Fibroblast of skin of right biceps (primary cell): ENCODE measurements around the gene MRPL54.

Experiments used
- DNase-seq: peaks from one replicate; pipeline ENCODE4 v3.0.0-alpha.2; 2013

MRPL54 gene

DNA sequence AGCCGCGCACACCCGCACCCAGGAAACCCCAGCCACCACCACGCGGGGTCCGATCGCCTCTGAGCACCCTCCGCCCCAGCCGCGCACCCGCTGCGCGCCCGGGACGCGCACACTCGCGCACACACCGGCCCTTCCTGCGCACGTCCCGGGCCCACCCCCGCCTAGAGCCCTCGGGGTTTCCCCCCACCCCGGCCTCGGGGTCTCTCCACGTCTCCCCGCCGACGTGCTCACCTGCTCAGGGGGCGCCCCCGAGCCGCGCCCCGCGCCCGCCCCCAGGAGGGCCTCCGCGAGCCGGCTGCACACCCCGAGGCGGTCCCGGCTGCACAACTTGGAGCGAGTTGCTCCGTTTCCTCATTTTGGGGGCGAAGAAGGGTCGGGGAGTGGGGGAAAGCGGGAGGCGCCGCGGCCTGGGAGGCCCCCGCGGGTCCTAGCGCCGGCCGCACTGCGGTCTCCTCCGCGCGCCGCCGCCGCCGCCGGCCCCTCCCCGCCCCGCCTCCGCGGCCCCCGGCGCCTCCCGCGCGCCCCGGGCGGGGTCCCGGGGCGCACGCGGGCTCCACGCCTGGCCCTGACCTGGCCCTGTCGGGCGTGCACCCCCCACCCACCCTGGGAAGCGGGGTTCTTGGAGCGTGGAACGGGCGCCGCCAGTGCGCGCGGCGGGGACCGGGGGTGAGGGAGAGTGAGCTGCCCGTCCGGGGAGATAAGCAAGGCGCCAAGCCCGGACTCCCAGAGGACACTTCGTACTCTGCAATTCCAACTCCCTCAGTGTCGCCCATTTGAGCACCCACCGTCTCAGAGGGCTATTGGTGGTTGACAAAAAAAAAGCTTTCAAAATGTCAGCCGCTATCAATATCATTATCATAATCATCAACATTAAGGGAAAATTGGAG, 23.7 kb downstream of the MRPL54 start, which contains the start of gene MATK:
Gene MATK (minus strand): TSS at position 444 of the 887 bp plus-strand sequence. CDS start 1,246 bp downstream, outside the sequence.
- DNase-seq = no peak

DNA sequence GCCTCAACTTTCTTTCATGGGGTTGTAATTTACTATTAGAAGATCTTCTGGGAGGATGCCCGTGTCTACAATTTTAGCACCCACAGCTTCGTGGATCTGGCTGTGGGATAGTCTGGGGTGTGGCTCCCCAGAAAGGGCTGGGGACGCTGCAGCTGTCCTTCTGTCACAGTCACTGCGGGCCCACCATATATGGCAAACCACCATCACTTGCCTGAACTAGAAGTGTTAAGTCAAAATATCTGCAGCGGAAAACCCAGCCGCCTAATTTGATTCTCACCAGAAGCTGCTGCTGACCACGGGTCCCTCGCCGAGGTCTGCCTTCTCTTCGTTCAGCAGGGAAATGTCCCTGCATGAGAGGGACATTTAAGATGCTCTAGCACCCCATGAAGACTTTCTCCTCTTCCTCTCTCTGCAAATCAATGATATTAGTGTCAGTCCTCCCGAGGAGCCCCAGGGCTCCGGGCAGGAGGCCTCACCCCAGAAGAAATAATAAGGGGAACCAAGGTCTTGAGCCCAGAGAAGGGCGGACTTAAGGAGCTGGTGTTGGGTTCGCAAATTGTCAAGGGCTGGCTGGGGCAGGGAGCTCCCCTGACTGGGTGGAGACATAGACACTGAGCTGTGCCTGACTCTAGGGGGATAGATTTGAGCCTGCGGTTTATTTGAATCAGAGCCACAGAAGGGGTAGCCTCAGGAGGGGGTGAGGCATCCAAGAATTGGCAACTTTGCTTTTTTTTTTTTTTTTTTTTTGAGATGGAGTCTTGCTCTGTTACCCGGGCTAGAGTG, 26.7 kb downstream of the MRPL54 start:
- DNase-seq = no peak

DNA sequence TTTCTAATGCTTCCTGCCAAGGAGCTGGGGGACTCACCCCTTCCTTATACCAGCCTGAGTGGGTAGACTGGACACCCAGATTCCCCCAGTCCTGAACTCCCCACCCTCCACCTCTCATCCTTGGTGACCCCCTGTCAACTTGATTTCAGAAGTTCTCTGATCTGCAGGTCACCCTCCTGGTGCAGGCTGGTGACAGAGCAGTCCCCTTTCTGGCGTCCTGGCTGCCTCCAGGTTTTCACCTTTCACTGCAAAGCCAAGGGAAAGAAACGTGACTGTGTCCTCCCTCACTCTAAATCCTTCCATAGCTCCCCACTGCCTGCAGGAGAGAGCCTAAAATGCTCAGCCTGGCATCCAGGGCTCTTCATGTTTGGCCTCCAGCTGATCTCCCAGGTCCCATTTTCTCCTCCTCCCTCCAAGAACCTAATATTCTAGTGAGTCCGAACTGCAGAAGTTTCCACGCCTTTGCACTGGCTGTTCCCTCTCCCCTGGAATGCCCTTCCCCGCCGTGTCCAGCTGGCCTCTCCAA, 27.8 kb downstream of the MRPL54 start:
- no peak for DNase-seq

DNA sequence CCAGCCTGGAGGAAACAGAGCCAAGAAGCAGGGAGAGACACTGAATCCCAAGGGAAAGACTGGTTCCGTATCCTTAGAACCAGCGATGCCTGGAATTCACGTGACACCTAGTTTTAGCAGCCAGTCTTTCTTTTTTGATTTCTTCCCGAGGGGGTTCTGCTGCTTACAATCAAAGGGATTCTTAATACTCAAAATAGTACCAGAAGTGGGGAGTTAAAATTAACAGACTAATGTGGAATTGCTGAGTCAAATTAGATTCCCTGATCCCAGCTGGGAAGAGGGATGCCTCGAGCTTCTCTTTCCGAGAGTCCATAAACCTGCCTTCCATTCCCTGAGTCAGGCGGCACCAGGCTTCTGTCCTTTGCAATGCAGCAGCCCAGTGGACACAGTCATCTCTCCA, 28.5 kb downstream of the MRPL54 start:
- DNase-seq = no peak

DNA sequence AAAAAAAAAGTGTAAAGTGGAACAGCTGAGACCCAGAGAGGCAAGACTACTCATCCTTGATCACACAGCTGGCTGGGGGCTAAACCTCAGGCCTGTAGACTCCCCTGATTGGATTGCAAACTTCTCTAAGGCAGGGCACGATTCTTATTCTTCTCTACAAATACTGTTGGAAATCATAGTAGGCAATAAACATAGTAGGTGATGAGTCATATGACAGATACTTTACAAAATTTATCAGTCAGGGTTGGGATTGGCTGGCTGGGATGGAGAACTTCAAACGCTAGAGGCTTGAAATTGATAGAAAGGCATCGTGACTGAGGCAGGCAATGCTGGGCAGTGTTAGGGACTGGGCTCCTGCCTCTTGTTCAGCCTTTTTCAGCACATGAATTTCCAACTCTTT, 29.6 kb downstream of the MRPL54 start:
- no peak for DNase-seq

DNA sequence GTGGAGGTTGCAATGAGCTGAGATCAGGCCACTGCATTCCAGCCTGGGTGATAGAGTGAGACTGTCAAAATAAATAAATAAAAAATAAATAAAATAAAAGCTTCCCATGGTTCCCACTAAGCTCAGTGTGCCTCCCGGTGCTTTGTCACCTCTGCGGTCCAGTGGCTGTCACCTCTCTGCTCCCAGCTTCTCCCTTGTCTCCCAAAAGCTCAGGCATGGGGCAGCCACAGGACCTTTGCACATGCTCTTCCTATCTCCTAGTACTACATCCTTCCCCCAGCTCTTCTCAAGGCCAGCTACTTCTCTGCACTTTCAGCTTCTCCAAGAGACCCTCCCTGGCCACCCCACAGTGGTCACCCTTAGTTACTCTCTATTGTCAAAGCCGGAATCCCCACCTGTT, 31.3 kb downstream of the MRPL54 start:
- no peak for DNase-seq

DNA sequence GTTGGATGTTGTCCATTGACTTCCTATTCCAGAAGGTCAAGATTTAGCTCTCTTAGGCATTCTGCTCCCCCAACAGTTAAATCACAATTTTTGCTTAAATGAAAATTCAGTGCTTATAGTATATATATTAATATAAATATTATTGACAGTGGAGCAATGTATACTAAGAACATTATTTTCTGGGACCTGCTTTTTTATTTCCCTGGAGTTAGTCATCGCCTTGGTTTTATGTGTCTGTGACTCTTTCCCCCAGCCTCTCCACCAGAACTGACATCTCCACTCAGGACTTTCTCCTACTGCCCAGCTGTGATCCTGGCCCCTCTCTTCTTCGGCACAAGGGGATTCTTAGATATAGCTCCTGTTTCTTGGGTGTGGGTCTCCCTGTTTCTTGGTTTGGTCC, 33.9 kb downstream of the MRPL54 start:
- no peak for DNase-seq

DNA sequence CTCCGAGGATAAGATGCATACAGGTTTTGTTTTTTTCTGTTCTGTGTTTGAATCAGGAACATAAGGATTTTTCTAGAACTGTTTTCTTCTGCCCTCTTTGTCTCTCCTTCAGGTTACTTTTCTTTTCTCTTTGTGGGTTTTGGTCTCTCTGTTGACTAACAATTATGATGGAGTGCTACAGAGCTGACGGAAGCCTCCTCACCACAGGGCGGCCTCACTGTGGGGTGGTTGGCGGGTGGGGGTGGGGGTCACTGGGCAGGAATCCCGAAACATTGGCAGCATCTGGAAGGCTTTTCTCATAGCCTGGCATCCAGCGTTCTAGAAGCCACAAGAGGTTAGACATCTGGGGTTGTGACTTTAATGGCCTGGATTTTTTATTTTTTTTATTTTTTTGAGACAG, 35.7 kb downstream of the MRPL54 start:
- DNase-seq = no peak

DNA sequence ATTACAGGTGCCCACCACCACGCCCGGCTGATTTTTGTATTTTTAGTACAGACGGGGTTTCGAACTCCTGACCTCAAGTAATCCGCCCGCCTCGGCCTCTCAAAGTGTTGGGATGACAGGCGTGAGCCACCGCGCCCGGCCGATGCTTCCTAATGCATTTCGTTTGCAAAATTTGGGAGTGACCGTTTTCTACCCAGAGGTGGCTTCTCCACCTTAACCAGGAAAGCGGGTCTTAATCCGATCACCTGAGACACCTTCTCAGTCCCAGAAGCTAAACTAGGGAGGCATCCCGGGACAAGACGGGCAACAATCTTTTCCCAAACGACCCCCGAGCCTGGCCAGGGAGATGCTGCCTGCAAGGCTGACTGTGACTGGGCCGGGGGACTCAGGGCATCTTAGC, 38.5 kb downstream of the MRPL54 start:
- no peak for DNase-seq

DNA sequence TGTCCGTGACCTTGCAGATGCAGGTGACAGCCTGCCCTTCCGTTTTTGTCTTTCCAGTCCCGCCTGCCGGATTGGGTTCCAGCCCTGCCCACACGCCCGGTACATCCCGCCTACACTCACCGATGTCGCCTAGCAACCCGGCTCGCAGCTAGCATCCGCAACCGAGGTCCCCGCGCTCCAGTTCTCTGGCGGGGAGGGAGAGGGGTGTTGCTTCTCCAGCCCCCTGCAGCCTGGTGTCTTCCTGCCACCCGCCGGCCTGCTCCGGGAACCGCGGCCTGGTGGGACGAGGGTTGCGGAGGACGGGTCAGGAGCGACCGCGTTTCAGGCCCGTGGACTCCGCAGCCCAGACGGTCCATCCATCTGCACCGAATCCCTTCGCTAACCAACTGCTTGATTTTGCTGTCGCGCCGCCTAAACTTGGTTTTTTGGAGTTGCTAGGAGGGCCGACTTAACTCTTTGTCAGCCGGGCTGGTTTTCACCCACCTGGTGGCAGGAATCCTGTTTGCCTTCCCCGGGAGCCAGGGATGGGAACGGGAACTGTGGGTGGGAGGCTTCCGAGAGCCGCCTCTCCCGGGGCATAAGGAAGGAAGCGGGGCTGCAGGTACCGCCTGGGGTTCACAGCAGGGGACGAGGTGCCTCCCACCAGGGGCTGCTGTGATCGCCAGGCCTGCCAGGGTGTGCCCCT, 39.1 kb downstream of the MRPL54 start:
- DNase-seq = peak; percentile 7

DNA sequence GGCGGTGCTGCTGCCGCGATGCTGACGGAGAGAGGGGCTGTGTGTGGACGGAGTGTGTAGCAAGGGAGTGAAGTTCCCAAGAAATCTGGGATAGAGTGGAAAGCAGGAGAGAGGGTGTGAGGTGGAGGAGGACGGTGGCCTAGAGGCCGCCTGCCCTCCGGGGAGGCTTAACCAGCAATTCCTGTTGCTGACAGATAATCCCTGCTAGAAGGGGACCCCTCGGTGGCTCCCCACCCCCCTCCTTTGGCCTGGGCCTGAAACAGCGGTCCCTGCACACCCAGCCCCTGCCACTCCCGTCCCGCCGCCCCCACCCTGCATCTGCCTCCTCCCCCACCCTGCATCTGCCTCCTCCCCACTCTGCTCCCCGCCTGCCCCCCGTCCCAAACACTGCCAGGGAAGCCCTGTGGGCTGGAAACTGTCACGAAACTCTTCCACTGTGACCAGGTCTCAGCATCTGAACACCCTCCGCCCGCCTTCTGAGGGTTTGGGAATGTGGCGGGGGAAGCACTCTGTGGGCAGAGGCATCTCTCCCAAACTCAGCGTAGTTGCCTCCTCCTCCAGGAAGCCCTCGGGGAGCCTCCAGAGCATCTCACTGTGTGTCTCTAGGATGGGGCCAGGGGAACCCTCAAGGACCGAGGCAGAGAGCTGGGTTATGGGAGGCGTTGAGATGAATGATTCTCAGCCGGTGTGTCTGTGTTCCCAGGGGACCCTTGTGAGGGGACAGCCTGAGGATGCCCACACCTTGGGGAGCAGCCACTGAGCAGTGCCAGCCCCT, 40.8 kb downstream of the MRPL54 start:
- DNase-seq = no peak

DNA sequence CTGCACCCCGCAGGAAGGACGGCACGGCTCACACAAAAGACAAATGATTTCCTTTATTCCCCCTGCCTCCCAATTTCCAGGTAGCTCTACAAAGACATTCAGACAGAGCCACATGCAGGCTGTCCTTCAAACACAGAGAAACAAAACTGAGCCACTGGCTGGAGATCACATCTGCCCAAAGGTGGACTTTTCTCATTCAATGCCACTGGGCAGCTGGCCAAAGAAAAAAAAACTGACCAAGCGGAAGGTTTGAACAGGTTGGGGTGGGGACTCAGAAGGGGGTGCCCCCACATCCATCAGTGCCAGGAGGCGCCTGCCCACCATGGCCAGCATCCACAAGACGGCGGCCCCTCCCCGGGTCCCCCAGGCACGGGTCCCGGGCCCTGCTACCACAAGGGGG, 41.5 kb downstream of the MRPL54 start:
- no peak for DNase-seq

DNA sequence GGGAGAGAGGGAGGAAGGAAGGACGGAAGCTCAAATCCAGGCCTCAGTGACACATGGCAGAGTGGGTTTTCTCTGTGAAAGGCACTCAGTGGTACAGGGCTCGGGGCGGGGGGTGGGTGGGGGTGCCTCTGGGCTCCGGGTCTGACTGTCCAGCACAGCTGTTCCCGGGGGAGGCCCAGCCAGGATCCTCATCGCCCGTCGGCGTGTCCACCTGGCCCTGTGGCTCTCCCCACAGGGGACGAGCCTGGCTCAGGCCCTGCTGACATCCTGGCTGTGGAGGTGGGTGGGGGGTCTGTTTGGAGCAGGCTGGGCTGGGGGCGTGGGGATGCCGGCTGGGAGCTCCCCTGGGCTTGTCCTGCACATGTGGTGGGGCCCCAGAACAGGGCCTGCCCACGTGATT, 41.9 kb downstream of the MRPL54 start:
- no peak for DNase-seq

DNA sequence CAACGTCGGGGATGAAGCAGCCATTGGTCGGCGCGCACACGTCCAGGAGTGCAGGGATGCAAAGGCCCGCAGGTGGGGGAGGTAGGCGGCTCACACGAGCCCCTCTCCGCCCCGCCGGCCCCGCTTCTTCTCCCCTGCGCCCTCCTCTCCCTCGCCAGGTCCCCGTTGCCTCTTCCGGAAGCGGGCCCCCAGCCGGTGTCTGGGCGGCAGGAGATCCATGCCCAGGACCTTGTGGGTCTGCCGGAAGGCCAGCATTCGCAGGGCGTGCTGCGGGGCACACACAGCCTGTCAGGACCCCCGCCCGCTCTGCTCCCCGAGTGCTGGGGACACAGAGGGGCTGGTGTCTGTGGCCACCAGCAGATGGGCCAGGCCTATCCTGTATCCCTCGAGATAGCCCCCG, 43.4 kb downstream of the MRPL54 start:
- DNase-seq = no peak

DNA sequence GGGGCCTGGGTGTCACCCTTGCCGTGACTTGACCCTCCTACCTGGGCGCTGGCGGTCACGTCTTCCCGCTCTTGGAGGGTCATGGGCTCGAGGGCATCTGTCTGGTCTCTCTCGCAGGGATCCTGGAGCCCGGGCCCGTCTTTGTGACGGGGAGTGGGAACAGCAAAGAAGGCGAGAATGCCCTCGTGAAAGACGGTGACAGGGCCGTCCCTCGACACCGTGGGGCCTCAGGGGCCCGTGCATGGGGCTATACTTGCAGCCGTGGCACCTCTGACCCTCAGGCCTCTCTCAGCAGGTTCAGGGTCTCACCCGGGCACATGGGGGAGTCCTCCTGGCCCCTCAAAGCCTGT, 44.6 kb downstream of the MRPL54 start:
- DNase-seq = no peak

DNA sequence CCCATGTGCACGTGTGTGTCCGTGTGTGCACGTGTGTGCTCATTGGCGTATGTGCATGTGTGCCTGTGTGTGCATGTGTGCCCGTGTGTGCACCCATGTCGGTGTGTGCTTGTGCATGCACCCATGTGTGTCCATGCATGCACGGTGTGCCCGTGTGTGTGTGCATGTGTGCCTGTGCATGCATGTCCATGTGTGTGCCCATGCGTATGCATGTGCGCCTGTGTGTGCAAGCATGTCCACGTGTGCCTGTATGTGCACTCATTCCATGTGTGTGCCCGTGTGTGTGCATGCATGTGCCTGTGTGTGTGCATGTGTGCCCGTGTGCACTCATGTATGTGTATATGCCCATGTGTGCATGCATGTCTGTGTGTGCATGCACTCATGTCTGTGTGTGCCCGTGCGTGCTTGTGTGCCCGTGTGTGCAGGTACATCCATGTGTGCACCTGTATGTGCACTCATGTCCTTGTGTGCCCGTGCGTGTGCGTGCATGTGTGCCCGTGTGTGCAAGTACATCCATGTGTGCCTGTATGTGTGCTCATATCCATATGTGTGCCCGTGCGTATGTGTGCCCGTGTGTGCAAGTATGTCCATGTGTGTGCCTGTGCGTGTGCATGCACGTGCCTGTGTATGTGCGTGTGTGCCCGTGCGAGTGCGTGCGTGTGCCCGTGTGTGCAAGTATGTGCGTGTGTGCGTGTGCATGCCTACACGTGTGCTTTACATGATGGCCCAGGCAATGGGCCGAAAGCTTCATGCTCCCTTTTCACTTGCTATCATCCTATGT, 45.3 kb downstream of the MRPL54 start:
- no peak for DNase-seq

DNA sequence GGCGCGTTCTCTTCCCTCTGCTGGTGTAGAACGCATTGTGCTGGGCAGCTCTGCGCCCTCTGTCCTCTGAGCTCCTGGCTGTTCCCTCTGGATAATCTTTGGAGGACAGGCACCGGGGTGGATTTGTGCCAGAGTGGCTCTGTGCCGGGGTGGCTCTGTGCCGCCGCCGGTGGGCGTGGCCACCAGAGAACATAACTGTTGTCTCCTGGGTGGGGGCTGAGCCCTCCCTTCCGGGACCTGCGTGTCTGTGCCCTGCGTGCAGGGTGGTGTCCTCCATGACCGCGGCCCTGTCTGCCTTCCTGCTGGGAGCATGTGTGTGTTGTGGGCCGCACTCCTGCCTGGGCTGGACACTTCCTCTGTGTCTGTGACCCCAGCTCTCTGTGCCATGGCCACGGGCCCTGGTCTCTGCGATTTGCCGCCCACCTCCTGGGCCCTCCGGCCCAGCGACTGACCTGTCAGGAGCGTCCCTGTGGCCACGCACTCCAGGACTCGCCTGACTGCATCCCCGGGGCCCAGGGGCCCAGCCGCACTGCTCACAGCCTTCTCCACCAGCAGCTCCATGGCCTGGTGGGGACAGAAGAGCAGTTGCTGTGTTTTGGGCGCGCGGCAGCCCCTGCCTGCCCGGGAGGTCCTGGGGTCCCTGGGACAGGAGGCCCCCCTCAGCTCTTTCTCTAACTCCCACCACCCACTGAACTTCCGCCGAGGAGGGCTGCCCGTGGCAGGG, 46.1 kb downstream of the MRPL54 start:
- DNase-seq = no peak

DNA sequence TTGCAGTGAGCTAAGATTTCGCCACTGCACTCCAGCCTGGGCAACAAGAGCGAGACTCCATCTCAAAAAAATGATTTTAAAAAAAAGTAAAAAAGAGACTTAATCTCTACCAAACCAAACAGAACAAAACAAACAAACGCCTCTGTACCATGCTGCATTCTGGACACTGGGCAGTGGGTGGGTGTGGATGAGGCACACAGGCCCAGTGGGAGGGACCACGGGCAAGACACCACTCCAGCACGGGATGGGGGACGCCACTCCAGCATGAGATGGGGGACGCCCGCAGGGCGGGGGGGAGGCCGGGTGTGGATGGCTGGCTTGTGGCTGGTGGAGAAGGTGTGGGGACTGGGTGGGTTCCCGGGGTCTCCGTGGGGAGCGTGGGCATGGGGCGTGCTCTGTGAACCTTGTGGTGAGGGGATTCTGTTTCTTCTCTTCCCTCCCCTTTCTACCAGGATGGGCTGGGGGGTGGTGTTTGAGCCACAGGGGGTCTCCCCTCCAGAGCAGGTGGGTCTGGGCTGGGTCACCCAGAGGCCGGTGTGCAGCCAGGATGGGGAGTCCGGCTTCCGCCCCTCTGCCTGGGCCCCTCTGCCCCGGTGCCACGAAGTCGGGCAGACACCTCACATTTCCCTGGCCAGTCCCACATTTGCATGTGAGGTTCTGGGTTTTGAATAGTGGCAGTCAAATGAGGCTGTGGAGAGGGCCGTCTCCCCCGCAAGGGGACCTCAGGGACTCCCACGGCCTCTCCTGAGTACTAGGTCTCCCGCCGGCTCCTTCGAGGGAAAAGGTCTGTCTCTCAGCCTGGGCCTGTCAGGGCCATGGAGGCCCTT, 47.6 kb downstream of the MRPL54 start:
- DNase-seq = no peak

DNA sequence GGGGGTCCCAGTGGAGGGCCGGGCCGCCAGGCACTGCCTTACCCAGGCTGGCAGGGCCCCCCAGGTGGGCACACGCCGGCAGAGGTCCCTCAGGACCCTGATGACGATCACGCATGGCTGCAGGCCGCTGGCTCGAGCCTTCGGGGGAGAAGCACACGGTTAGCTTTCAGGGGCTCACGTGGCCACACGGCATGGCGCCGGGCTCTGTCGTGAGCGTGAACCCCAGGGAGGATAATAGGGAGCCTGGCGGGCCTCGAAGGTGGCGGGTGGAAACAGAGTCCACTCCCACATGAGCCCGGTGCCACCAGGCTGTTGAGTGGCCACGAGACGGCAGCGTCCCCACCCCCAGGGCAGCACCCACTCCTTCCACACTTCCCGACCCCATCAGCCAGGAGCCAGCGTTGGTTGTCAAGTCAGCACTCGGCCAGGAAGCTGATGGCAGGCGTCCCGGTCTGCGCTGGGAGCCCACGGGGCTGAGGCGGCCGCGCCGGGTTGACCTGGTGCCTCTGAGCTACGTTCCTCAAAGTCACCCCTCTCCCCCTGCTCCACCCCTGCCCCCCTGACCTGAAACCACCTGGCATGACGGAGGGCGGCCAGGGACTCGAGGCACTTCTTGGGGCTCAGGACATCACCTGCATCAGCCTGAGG, 48.4 kb downstream of the MRPL54 start:
- DNase-seq = no peak
